ENCODE data around the gene GBX1.

DNA sequence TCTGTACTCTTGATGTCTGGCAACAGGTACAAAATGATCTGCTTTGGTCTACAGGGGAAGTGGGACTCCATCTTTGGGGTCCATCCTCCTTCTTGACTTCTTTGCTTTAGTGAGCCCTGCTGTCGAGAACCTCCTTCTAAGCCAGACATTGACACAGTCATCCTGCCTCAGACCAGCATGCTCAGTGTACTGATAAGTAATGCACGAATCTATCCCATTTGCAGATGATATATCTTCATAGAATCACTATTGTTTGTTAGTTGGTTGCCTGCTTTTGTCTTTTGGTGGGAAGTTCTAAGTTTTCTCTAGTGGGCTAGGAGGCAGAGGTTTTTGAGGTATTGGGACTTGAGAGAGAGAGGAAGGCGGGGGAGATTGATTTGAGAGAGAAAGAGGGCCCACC is 33.9 kb upstream of the GBX1 start:
- TF ChIP-seq, protein P1, sequence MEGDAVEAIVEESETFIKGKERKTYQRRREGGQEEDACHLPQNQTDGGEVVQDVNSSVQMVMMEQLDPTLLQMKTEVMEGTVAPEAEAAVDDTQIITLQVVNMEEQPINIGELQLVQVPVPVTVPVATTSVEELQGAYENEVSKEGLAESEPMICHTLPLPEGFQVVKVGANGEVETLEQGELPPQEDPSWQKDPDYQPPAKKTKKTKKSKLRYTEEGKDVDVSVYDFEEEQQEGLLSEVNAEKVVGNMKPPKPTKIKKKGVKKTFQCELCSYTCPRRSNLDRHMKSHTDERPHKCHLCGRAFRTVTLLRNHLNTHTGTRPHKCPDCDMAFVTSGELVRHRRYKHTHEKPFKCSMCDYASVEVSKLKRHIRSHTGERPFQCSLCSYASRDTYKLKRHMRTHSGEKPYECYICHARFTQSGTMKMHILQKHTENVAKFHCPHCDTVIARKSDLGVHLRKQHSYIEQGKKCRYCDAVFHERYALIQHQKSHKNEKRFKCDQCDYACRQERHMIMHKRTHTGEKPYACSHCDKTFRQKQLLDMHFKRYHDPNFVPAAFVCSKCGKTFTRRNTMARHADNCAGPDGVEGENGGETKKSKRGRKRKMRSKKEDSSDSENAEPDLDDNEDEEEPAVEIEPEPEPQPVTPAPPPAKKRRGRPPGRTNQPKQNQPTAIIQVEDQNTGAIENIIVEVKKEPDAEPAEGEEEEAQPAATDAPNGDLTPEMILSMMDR (conservative IDR thresholded peaks at IDR 0.05 in 1 of 2, IDR thresholded peaks at IDR 0.05 in 1 of 2; ENCODE audit: low read depth in 1 of 2, low read length in 2 of 2) = no peak
- no peak for TF ChIP-seq EZH2 (IDR thresholded peaks at IDR 0.05; ENCODE audit: low read length, missing control alignments)

Measured in fibroblast of lung (primary cell).